HL-60/S4 treated with retinoic acid at 250 ng/mL for 4 days and 3 days (cell line): Measurements from ENCODE around the gene MAFF.
"Not testable (repeated sequence)": the region's sequence is repeated elsewhere in the genome, so short reads cannot be mapped to it uniquely, and the experiment has no call there.

Experiments
- in situ Hi-C: fragments of 300-500 bp; cut with MboI; formaldehyde crosslinking; loops from 2 replicates; pipeline ENCODE4 v1.7.0; 2022; ENCODE audit warnings: low sequenced_read_pairs

The MAFF gene

DNA sequence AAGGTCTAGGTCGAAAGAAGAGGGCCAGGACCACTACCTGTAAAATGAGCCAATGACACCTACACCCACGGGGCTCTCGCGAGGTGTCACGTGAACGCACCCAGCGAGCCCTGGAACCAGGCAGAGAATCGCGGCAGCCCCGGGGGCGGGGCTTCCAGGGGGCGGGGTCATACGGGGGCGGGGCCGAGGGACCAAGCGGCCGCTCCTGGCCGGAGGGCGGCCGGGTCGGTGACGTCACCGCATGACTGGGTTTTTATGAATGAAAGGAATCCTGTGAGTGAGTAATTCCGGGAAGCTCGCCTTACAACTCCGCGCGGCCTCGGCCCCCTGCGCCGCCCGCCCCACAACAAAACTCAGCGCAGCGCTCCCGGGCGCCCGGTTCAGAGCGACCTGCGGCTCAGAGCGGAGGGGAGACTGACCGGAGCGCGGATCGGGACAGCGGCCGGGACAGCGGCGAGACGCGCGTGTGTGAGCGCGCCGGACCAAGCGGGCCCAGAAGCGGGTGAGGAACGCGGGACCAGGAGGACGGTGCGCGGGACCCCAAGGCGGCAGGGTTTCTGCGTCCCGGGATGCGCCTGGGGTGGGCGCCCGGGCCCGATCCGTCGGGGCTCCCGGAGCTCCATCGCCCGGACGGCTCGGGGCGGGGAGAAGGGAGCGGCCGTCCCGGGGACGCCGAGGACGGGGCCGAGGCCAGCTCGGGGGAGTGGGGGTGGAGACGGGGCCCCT, at the start of gene MAFF:
MAFF (plus strand) TSS at position 284 of the 726 bp plus-strand sequence. CDS start 11,860 bp downstream, outside the sequence.
- in situ Hi-C loops = no loop called here

DNA sequence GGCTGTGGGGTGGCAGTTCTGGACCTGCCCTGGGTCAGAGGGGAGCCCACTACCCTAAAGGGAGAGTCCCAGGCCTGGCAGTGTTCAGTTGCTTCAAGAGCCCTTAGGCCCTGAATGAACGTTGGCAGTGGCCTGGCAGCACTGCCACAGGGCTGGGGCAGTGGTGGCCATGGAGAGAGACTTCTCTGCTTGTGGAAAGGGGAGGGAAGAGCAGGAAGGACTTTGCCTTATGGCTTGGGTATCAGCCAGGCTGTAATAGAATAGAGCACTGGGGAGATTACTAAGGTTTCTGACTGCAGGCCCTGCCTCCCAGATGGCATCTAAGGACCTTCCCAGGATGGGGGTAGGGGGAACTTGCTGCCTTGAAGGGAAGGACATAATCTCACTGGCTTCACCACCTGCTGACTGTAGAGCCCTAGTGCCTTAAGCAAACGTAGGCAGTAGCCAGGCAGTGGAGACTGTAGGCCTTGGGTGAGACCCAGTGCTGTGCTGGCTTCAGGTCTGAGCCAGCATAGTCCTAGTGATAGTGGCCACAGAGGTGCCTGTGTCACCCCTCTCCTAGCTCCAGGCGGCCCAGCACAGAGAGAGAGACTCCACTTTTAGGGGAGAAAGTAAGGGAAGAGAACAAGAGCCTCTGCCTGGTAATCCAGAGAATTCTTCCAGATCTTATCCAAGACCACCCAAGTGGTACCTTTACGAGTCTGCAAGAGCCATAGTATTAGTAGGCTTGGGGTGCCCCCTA, 47.8 kb upstream of the MAFF start:
- in situ Hi-C loops = no loop called here

DNA sequence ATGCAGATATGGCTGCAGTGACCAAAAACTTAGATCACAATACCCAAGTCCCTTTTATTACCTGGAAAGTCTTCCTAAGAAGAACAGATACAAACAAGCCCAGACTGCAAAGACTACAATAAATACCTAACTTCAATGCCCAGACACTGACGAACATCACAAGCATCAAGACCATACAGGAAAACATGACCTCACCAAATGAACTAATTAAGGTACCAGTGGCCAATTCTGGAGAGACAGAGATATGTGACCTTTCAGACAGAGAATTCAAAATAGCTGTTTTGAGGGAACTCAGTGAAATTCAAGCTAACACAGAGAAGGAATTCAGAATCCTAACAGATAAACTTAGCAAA, 47.3 kb upstream of the MAFF start:
- in situ Hi-C loops = not testable (repeated sequence)

DNA sequence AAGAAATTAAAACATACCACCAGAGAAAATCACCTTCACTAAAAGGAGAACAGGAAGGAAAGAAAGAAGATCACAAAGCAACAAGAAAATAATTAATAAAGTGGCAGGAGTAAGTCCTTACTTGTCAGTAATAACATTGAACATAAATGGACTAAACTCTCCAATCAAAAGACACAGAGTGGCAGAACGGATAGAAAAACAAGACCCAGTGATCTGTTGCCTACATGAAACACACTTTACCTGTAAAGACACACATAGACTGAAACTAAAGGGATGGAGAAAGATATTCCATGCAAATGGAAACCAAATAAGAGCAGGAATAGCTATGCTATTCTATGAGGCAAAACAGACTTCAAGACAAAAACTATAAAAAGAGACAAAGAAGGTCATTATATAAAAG, 46.1 kb upstream of the MAFF start:
- in situ Hi-C loops = no loop called here

DNA sequence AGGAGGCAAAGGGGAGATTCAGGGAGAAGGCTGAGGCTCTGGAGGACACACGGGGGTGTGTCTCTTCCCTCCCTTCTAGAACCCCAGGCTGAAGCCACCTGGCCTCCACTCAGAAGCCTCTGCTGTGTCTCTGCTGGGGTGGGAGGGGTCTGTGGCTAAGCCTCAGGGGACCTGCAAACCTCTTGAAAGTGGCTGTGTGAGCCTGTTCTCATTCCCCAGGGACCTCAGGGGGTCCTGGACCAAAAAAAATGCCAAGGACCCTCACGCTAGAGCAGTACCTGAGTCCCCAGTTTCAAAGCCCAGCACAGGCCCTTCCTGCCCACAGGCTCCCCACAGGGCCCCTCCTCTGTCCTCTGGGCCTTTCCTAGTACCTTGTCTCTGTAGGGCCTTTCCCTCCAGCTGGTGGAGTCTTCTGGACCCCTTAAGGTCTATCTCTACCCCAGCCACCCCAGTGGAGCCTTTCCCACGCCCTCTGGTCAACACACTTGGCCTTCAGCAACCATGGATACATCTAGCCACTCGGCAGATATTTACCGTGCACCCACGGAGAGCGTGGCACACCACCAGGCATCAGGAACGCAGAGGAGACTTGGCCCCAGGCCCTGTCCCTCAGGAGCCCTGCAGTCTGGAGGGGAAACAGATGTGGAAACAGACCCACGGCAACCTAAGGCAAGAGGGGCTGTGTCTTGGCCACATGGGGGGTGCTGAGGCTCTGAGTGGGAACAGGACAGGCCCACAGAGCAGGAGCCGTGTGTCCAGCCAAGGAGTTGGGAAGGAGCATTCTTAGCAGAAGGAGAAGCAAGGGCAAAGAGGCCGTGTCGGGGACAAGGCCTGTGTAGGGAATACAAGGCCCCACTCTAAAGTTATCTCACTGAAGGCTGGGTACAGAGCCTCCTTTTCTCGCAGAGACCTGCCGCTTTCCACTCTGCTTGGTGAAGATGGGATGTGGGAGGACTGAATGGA, 38.6 kb upstream of the MAFF start:
- in situ Hi-C loops = no loop called here

DNA sequence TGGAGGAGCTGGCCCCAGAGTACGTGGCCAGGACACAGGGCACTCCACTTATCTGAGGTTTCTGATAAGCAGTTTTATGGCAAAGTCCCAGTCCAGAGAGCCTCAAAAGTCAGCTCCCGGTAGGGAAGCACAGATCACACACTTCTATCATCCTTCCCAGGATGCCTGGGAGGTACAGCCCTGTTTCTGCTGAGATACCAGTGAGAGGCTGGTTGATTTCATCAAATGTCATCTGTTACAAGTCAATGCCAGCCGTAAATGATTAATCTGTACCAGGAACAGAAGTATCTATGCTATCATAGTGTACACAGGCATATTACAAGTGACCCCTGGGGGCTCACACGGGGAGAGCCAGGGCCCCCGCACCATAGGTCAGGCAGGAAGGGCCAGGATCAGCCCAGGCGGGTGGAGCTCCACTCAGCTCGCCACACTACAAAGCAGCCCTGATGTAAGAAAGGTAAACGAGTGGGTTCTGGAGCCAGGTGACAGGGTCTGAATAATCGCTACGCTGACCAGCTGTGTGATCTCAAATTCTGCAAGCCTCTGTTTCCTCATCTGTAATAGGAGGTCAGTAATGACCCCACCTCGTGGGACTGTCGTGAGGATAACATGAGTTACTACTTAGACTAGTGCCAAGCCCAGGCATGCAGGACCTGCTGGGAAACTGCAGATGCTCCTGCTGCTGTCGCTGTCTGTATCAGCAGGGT, 37.8 kb upstream of the MAFF start:
- in situ Hi-C loops = no loop called here

DNA sequence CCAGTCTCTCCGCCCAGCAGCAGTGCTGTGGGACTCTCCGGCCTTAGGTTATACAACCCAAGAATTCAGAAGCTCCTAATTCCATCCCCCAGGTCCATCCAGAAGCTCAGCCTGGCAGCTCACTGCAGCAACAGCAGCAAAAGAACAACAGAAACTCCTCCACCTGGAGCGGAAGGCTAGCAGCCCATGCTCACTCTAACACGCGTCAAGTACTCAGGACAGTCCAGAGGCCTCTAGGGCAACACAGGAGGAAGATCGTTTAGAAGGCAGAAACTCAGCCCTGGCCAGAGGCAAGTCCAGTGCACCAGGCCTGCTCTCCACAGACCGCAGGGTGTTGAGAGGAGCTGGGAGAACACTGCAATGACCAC, 37.3 kb upstream of the MAFF start:
- in situ Hi-C loops = no loop called here

DNA sequence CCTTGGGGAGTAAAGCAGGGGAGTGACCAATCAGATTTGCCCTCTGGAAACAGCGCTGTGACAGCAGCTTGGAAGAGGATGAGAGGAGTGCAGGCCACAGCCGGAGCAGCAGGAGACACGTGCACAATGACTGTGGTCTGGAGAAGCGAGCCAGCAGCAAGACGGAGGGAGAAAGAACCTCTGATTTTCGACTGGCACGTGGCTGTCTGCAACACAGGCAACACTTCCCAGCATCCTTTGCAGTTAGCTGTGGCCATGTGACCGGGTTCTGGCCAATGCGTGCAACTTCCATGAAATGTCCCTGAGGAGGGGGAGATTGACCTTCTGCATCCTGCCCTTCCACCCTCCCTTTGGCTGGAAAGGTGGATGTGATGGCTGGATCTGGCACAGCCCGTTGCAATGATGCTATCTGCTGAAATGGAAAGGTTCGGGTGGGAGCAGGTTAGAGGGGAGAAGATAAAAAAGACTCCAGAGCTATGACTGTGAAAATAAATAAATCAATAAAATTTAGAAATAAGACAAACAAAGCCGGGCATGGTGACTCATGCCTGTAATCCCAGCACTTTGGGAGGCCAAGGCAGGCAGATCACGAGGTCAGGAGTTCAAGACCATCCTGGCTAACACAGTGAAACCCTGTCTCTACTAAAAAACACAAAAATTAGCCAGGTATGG, 35.7 kb upstream of the MAFF start:
- in situ Hi-C loops = no loop called here

DNA sequence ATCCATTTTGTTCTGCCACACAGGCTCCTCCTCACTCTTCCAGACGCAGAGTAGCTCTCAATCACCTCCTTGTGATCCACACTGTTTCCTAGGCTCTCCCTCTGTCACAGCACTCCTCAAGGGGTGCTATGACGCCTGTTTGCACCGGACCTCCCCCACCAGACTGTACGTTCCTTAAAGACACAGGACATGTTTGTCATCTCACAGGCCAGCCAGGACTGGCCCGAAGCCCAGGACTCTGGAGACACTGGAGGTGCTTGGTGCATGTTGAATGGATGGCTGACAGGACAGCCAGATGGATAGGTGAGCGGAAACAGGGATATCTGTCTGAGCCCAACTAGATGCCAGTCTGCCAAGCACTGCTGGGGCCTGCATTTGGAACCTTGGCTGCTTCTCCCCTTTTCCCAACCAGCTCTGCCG, 33.8 kb upstream of the MAFF start:
- in situ Hi-C loops = no loop called here

DNA sequence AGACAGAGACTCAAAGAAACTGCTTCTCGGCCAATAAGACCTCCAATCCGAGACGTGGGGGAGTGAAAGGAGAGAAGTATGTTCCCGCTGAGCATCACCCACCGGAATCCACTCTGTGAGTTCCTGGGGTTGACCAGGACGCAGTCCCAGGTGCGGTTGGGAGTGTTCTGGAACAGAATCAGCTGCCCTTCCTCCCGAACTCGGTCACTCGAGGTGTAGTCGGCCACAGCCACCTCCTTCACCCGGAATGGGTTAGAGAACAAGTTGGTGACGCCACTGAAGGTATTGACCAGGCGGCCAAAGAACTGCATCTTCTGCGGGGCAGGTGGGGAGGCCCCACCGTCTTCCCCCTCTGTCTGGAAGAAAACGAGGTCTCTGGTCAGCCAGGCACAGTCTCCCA, 32.7 kb upstream of the MAFF start:
- in situ Hi-C loops = no loop called here

DNA sequence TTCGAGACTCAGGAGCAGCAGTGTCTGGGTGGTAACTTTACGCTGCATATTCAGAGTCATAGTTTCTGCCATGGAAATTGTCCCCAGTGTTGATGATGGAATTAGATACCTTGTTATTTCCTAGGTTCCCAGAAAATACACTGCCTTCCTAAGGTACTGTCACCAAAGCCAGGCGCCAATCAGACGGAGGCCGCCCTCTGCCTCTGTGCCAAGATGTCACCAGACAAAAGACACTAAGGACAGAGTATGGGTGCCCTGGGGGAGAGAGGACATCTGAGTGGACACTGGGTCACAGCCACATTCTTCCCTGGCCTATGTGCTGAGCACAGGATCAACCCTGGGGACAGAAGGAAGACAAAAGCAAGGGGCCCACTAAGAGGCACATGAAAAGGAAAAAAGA, 31.3 kb upstream of the MAFF start:
- in situ Hi-C loops = no loop called here

DNA sequence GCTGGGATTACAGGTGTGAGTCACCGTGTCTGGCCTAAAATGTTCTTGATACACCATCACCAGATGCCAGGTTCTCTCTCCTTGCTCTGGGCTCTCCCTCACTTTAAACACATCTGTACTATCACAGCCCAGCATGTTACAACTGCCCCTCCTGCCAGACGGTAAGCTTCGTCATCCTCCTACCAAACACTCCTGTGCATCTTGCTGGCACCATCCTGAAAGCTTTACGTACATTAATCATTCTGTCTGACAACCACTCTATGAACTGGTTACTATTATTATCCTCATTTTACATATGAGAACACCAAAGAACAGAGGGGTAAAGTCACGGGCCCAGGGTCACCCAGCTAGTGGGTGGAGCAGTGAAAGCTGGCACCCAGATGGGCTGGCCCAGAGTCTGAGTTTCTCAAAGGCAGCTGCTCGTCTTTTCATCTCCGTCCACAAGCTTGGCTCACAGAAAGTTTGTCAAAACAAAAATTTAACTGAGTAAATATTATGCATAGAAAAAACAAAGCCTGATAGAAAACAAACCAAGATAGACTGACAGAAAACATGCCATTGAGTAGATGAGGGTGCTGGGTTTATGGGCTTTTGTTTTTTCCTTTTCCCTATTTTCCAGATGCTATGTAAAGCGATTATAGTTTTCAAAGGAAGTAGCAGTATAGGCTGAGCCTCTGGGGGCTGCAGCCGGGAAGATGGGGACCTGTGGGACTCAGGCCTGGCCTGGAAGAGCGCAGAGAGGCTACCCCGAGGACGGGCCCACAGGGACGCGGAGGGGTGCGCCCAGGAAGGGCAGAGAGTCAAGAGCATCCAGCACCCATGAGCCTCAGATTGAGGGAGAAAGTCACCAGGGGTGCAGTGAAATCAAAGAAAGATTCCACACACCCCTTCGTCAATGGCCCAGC, 29.6 kb upstream of the MAFF start:
- in situ Hi-C loops = no loop called here

DNA sequence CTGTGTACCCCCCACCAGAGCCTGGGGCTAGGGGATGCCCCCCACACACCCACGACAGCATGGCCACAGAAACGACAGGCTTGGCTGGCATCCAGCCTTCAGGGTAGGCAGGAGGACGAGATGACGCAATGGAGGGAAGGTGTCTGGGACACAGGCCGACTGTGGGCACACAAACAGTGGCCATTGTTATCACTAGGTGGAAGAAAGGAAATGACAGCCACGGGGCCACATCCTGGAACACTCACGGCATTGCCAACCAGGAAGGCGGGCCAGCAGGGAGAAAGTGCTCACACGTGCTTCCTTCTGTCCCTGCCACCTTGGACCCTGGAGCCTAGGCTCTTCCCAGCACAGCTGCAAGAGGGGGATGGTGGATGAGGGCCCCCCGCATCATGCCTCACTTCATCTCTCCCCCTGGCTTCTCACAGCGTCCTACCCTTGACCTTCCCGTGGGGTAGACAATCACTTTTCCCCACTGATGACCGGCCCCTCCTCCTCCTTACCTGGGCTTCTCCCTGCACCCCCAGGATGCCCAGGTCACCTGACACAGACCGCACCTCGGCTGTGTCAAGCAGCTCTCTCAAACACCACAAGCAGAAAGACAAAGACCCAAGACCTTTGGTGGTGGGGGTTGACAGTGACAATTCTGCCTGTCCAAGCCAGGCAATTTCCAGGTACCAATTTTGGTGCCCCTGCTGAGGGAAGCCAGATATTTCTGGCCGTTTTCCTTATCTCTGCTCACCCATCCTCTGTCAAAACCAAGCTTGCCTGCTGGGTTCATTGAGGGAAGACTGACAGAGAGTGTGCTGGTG, 28.8 kb upstream of the MAFF start:
- in situ Hi-C loops = no loop called here

DNA sequence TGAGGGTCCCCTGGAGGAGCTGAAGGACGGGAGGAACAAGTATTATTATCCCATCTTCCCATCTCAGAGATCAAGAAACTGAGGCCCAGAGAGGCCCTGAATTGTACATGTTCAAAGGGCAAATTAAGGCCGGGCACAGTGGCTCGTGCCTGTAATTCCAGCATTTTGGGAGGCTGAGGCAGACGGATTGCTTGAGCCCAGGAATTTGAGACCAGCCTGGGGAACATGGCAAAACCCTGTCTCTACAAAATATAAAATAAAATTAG, 28.2 kb upstream of the MAFF start:
- in situ Hi-C loops = no loop called here

DNA sequence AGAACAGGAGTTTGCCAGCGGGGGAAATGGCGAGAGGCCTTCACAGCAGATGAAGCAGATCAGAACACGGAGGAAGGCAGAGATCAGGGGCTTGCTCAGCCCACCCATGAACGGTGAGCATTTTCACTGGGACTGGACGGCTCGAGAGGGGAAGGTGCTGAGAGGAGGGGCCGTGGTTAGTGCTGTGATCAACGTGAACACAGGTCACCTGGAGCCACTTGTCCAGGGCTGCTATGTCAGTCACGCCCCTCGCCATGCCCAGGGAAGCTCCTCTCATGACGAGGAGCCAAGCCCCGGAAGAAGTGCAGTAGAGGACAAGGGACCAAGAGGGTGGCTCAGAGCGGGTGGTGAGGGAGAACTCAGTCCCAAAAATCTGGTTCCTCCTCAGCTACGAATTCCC, 27.2 kb upstream of the MAFF start:
- in situ Hi-C loops = no loop called here

DNA sequence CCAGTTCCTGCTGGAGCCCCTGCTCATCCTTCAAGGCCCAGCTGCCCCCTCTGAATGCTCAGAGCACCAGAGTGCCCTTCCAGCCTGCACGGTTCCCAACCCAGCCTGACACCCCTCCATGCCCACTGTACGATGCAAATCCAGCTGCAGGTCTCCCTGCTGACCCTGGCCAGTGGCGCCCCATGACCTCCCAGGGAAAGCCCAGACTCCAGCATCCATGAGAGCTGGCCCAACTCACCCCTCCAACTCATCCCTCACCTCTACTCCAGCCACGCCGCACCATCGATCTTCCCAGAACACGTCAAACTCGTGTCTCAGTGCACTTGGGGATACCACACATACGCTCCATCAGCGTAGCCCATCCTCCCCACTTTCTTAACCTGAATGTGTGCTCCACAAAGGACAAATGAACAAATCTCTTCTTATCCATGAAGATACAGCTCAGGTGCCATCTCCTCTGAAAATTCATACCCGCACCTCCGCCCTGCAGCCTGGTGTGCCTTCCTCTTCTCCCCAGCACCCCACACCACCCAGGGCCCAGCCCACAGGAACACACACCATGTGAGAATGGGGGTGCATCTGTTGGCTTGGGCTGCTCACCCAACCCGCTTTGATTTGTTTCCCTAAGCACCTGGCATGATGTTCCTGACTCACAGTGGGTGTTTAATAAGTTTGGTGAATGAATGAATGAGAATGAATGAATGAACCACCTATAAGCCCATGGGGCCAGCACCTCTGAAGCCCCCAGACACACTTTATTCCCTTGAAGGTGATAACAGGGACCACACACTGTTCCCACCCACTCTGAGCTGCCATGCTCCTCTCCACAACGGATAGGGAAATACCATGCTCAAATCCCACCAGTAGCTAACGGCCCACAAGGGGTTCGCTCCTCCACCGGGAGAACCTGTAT, 26.3 kb upstream of the MAFF start:
- in situ Hi-C loops = no loop called here

DNA sequence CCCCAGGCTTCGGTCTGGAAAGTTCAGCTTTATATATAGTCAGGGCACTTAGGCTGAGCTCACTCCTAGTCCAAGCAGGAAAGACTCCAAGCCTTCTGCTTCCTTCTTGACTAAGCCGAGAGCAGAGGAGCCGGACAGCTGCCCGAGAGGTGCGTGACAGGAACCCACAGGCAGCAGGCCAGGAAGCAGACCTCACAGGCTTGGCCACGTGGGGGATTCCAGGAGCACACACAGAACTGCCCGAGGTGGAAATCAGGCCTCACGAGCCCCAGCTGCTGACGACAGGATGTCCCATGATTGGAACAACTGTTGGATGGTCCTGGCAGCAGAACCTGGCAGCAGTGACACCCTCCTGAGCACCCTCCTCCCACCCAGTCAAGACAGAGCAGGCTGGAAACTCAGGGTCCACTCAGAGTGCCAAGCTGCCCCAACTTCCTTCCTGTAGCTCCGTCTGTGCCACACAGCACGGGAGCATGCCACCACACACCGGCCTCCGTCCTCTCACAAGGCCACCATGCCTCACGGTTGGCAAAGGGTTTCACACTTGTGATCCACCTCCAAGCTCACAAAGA, 25.5 kb upstream of the MAFF start:
- in situ Hi-C loops = no loop called here
